OCI-LY3 (cell line): ENCODE results near the gene SUCLG2.

ENCODE experiments used
- H2AFZ ChIP-seq: fragments of 200-600, 300-600 bp; shearing (Covaris generic); 2 replicates; pipeline ENCODE4 v1.6.0; 2014; ENCODE audit warnings: antibody characterized with exemption, low read depth, low read length
- H3K27ac ChIP-seq: fragments of 200-600, 300-600 bp; sonication (generic); 2 replicates; pipeline ENCODE4 v1.5.1; 2014; ENCODE audit warnings: mild to moderate bottlenecking, low read length, moderate library complexity, mixed read lengths
- H3K27me3 ChIP-seq: fragments of 200-600, 300-600 bp; sonication (generic); 2 replicates; pipeline ENCODE4 v1.6.1; 2014; ENCODE audit warnings: low read depth, low read length, mixed read lengths
- H3K36me3 ChIP-seq: fragments of 200-600, 300-600 bp; sonication (generic); replicated peaks from 2 replicates; pipeline ENCODE3; 2014; ENCODE audit warnings: low read depth, low read length, mixed read lengths
- H3K4me1 ChIP-seq: fragments of 300-600, 200-600 bp; sonication (generic); 2 replicates; pipeline ENCODE4 v1.6.1; 2014; ENCODE audit warnings: low read length, mixed read lengths
- H3K4me2 ChIP-seq: fragments of 200-600, 300-600 bp; sonication (generic); 2 replicates; pipeline ENCODE4 v1.6.1; 2014; ENCODE audit warnings: low read length, mixed read lengths
- H3K4me3 ChIP-seq: fragments of 300-600, 200-600 bp; sonication (generic); 2 replicates; pipeline ENCODE4 v1.5.1; 2014; ENCODE audit warnings: antibody characterized with exemption, mild to moderate bottlenecking, low read length, moderate library complexity
- H3K79me2 ChIP-seq: fragments of 300-600, 200-600 bp; shearing (Covaris generic); 2 replicates; pipeline ENCODE4 v1.6.1; 2014; ENCODE audit warnings: mild to moderate bottlenecking, low read length, mixed read lengths
- H3K9ac ChIP-seq: fragments of 300-600, 200-600 bp; shearing (Covaris generic); 2 replicates; pipeline ENCODE4 v1.6.0; 2014; ENCODE audit warnings: mild to moderate bottlenecking, low read length, moderate library complexity
- H3K9me3 ChIP-seq: fragments of 200-600, 300-600 bp; shearing (Covaris generic); 2 replicates; pipeline ENCODE4 v1.6.1; 2014; ENCODE audit warnings: low read length, mixed read lengths; ENCODE audit not compliant: insufficient read depth
- H4K20me1 ChIP-seq: fragments of 200-600, 300-600 bp; sonication (generic); 2 replicates; pipeline ENCODE4 v1.6.1; 2016; ENCODE audit warnings: low read length, mixed read lengths; ENCODE audit not compliant: insufficient read depth
- CTCF ChIP-seq: fragments of 200-600, 300-600 bp; sonication (generic); IDR thresholded peaks from 2 replicates; pipeline ENCODE4 v1.5.1; 2014; ENCODE audit warnings: antibody characterized with exemption, low read length, low read depth
- EZH2phosphoT487 ChIP-seq: fragments of 200-600 bp; shearing (Covaris generic); IDR thresholded peaks from 2 replicates; pipeline ENCODE4 v1.6.1; 2018; ENCODE audit warnings: antibody characterized with exemption, mixed run types, low read depth

SUCLG2 gene

GRCh38 chr3:67474311-67474710 lies 180.1 kb downstream of the SUCLG2 start:
- Histone ChIP-seq H3K4me1 (peaks cover 8% of the 10 kb centered on the region), H2AFZ (no peak overlapping the region), H3K9me3 (no peaks in the 10 kb centered on the region), H3K27me3 (no peaks in the 10 kb centered on the region), H3K27ac (no peak overlapping the region), H3K79me2 (no peaks in the 10 kb centered on the region), H3K9ac (no peak overlapping the region), H3K4me2 (no peak overlapping the region), H3K36me3 (no peaks in the 10 kb centered on the region), H4K20me1 (0 out of 2 replicates have a peak, but pooled peaks cover 5% of the 10 kb centered on the region), H3K4me3 (no peak overlapping the region)
- TF ChIP-seq EZH2phosphoT487 (no peak), CTCF (no peak)

GRCh38 chr3:67472674-67473201 lies 181.7 kb downstream of the SUCLG2 start:
- no peak overlapping the region for H3K27ac ChIP-seq
- no peaks in the 10 kb centered on the region for H3K27me3 ChIP-seq
- TF ChIP-seq EZH2phosphoT487 = no peak
- no peak for TF ChIP-seq CTCF
- H3K9ac ChIP-seq = no peak overlapping the region
- H4K20me1 ChIP-seq = 0 out of 2 replicates have a peak, but pooled peaks cover 5% of the 10 kb centered on the region
- H3K36me3 ChIP-seq = no peaks in the 10 kb centered on the region
- no peak overlapping the region for H2AFZ ChIP-seq
- H3K4me1 ChIP-seq = peaks cover 8% of the 10 kb centered on the region
- H3K4me3 ChIP-seq = no peak overlapping the region
- H3K4me2 ChIP-seq = no peak overlapping the region
- H3K79me2 ChIP-seq = no peaks in the 10 kb centered on the region
- H3K9me3 ChIP-seq = no peaks in the 10 kb centered on the region

GRCh38 chr3:67470207-67470606 lies 184.2 kb downstream of the SUCLG2 start:
- Histone ChIP-seq H3K9ac (no peak overlapping the region), H3K9me3 (no peaks in the 10 kb centered on the region), H3K36me3 (no peaks in the 10 kb centered on the region), H3K4me2 (no peak overlapping the region), H4K20me1 (no peaks in the 10 kb centered on the region), H2AFZ (no peak overlapping the region), H3K79me2 (no peaks in the 10 kb centered on the region), H3K27me3 (no peaks in the 10 kb centered on the region), H3K4me1 (no peaks in the 10 kb centered on the region), H3K27ac (no peak overlapping the region), H3K4me3 (no peak overlapping the region)
- no peak for TF ChIP-seq EZH2phosphoT487
- TF ChIP-seq CTCF = no peak

- Histone ChIP-seq H3K27ac (no peak overlapping the region), H3K4me2 (no peak overlapping the region), H3K4me3 (no peak overlapping the region), H3K79me2 (no peaks in the 10 kb centered on the region), H3K36me3 (no peaks in the 10 kb centered on the region), H3K9ac (no peak overlapping the region), H3K4me1 (no peaks in the 10 kb centered on the region), H4K20me1 (peaks cover 4% of the 10 kb centered on the region; the same call in 1 of the 2 replicates), H2AFZ (no peak overlapping the region), H3K27me3 (no peaks in the 10 kb centered on the region), H3K9me3 (no peaks in the 10 kb centered on the region)
- TF ChIP-seq CTCF = no peak
- no peak for TF ChIP-seq EZH2phosphoT487
Observed at GRCh38 chr3:67468511-67468910, 185.9 kb downstream of the SUCLG2 start.
